Activated naive CD4-positive, alpha-beta T cell treated with anti-CD3 and anti-CD28 coated beads, Interleukin-2, amount 50 U/mL, for 24 hours (primary cell): ENCODE data around the gene CMTM7.
A peak's percentile ranks its signal among the peaks of the same experiment; 100 is the strongest.
"Not testable (repeated sequence)": the region's sequence is repeated elsewhere in the genome, so short reads cannot be mapped to it uniquely, and the experiment has no call there.

Source experiments
- H3K27ac Mint-ChIP-seq: one replicate; pipeline ENCODE4 v1.8.0; 2021; ENCODE audit warnings: mild to moderate bottlenecking, mixed read lengths
- H3K27me3 Mint-ChIP-seq: one replicate; pipeline ENCODE4 v1.8.0; 2021; ENCODE audit warnings: mixed read lengths
- H3K36me3 Mint-ChIP-seq: one replicate; pipeline ENCODE4 v1.8.0; 2021; ENCODE audit warnings: mixed read lengths
- H3K4me1 Mint-ChIP-seq: one replicate; pipeline ENCODE4 v1.8.0; 2021; ENCODE audit warnings: mixed read lengths
- H3K4me3 Mint-ChIP-seq: one replicate; pipeline ENCODE4 v1.8.0; 2021; ENCODE audit warnings: mild to moderate bottlenecking, mixed read lengths
- H3K9me3 Mint-ChIP-seq: one replicate; pipeline ENCODE4 v1.8.0; 2021; ENCODE audit warnings: mixed read lengths

Gene CMTM7

GRCh38 chr3:32373844-32374243 is 17.8 kb upstream of the CMTM7 start:
- Mint-ChIP-seq H3K36me3 (peaks cover 1% of the 10 kb centered on the region), H3K9me3 (no peaks in the 10 kb centered on the region), H3K4me3 (no peak overlapping the region), H3K27ac (no peak overlapping the region), H3K4me1 (peaks cover 55% of the 10 kb centered on the region), H3K27me3 (no peaks in the 10 kb centered on the region)

DNA sequence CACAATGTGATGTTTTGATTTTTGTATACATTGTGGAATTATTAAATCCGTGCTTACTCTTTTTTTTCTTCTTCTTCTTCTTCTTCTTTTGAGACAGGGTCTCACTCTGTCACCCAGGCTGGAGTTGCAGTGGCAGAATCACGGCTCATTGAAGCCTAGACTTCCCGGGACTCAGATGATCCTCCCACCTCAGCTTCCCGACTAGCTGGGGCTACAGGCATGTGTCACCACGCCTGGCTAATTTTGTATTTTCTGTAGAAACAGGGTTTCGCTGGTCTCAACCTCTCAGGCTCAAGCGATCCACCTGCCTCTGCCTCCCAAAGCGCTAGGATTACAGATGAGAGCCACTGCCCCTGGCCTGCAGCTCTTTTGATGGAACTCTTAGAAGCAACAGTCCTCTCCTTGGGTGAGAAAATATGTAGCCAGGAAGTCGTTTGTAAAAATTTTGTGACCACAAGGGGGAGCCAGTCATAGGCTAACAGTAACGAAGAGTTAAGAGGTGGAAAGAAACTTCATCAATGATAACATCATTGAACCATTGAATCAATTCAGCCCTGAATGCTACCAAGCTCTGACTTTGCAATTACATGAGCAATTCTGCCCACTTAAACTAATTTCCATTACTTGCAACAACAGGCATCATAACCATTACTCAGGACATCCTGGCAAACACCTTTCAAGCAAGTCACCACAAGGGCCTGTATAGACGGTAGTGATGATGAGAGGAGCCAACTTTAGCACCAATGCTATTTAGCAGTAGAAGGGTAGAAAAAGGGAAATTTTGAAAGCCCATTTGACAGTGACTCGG is 16.7 kb upstream of the CMTM7 start:
- Mint-ChIP-seq H3K9me3 (no peaks in the 10 kb centered on the region), H3K4me1 (peaks cover 49% of the 10 kb centered on the region), H3K4me3 (no peak overlapping the region), H3K27me3 (no peaks in the 10 kb centered on the region), H3K27ac (peak overlapping the region; percentile 79), H3K36me3 (no peaks in the 10 kb centered on the region)

DNA sequence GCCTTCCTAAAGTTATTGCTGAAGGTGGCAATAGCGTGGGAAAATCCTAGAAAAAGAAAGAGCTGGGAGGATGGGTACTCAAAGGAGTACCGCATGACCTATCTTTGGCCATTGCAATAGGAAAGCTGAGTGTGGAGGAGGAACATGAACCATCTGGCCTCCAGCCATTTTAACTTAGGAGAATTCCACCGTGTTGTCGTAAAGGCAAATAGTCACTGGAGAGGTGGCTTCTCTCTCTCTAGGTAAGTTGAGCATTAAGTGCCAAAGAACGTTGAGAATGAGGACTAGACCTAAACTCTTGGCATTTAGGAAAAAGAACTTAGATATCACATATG is 16.1 kb upstream of the CMTM7 start:
- Mint-ChIP-seq H3K4me3 (no peak overlapping the region), H3K27ac (no peak overlapping the region), H3K36me3 (no peaks in the 10 kb centered on the region)

GRCh38 chr3:32376115-32376514 is 15.5 kb upstream of the CMTM7 start:
- no peaks in the 10 kb centered on the region for H3K27me3 Mint-ChIP-seq
- H3K27ac Mint-ChIP-seq, result no peak overlapping the region
- H3K4me3 Mint-ChIP-seq, result no peak overlapping the region
- H3K4me1 Mint-ChIP-seq, result peaks cover 40% of the 10 kb centered on the region
- H3K36me3 Mint-ChIP-seq, result no peaks in the 10 kb centered on the region
- no peaks in the 10 kb centered on the region for H3K9me3 Mint-ChIP-seq

More for the DNA sequence above, 16.1 kb upstream of the CMTM7 start:
- Mint-ChIP-seq H3K4me1 (peaks cover 45% of the 10 kb centered on the region), H3K9me3 (no peaks in the 10 kb centered on the region), H3K27me3 (no peaks in the 10 kb centered on the region)

GRCh38 chr3:32379831-32380500 is 11.7 kb upstream of the CMTM7 start:
- no peaks in the 10 kb centered on the region for H3K9me3 Mint-ChIP-seq
- no peaks in the 10 kb centered on the region for H3K27me3 Mint-ChIP-seq
- H3K27ac Mint-ChIP-seq, result no peak overlapping the region
- H3K4me3 Mint-ChIP-seq, result no peak overlapping the region
- no peaks in the 10 kb centered on the region for H3K36me3 Mint-ChIP-seq
- H3K4me1 Mint-ChIP-seq, result peaks cover 6% of the 10 kb centered on the region

- Mint-ChIP-seq H3K4me3 (no peak overlapping the region), H3K36me3 (no peaks in the 10 kb centered on the region), H3K27ac (no peak overlapping the region), H3K9me3 (no peaks in the 10 kb centered on the region), H3K4me1 (peaks cover 2% of the 10 kb centered on the region), H3K27me3 (no peaks in the 10 kb centered on the region)
Observed at GRCh38 chr3:32381922-32382321, 9.7 kb upstream of the CMTM7 start.

- Mint-ChIP-seq H3K4me1 (peaks cover 4% of the 10 kb centered on the region), H3K36me3 (no peaks in the 10 kb centered on the region), H3K27ac (no peak overlapping the region), H3K9me3 (no peaks in the 10 kb centered on the region), H3K4me3 (no peak overlapping the region), H3K27me3 (no peaks in the 10 kb centered on the region)
Observed at GRCh38 chr3:32383136-32383711, 8.4 kb upstream of the CMTM7 start.

DNA sequence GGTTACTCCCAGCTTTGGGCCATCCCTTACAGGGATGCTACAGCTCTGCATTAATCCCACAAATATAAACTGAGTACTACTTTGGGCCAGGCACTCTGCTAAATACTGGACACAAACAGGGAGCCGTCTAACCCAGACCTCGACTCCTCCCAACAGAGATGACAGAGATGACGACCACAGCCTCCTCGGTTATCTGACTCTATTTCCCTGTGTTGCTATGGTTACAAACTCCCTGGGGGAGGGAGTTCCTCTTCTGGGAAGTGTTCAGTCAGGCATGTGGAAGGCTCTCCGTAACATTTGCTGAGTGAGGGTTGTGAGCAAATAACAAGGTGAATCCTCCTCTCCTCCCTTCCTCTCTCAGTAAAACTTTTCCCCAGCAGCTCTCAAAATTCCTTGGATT is 6.7 kb upstream of the CMTM7 start:
- H3K27me3 Mint-ChIP-seq, result no peaks in the 10 kb centered on the region
- H3K27ac Mint-ChIP-seq, result no peak overlapping the region

GRCh38 chr3:32387512-32387911 is 4.1 kb upstream of the CMTM7 start:
- peak overlapping the region; percentile 17 for H3K27ac Mint-ChIP-seq
- H3K27me3 Mint-ChIP-seq, result no peaks in the 10 kb centered on the region
- H3K9me3 Mint-ChIP-seq, result no peaks in the 10 kb centered on the region
- no peaks in the 10 kb centered on the region for H3K36me3 Mint-ChIP-seq
- H3K4me3 Mint-ChIP-seq, result no peak overlapping the region
- H3K4me1 Mint-ChIP-seq, result peaks cover 30% of the 10 kb centered on the region

More for the DNA sequence above, 6.7 kb upstream of the CMTM7 start:
- Mint-ChIP-seq H3K36me3 (no peaks in the 10 kb centered on the region), H3K4me1 (peaks cover 15% of the 10 kb centered on the region), H3K9me3 (no peaks in the 10 kb centered on the region), H3K4me3 (no peak overlapping the region)

DNA sequence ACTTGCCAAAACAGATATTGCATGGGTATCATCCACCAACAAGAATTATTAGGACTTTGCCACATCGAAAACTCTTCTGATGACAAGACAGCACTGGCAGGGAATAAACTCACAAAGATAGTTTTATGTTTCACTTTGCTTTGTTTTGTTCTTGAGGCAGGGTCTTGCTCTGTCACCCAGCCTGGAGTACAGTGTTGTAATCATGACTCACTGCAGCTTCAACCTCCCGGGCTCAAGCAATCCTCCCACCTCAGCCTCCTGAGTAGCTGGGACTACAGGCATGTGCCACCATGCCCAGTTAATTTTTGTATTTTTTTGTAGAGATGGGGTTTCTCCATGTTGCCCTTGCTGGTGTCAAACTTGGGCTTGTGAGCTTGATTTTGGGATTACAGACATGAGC is 2.1 kb upstream of the CMTM7 start:
- H3K27ac Mint-ChIP-seq, result peak overlapping the region; percentile 59
- not testable (repeated sequence) for H3K27me3 Mint-ChIP-seq, H3K36me3 Mint-ChIP-seq, H3K9me3 Mint-ChIP-seq
- H3K4me3 Mint-ChIP-seq, result peak overlapping the region; percentile 26
- peaks cover 50% of the 10 kb centered on the region for H3K4me1 Mint-ChIP-seq

GRCh38 chr3:32392536-32393302 is 1.1 kb downstream of the CMTM7 start:
- H3K4me3 Mint-ChIP-seq, result peak overlapping the region; percentile 95
- no peaks in the 10 kb centered on the region for H3K27me3 Mint-ChIP-seq
- peaks cover 1% of the 10 kb centered on the region for H3K36me3 Mint-ChIP-seq
- peaks cover 69% of the 10 kb centered on the region for H3K4me1 Mint-ChIP-seq
- H3K9me3 Mint-ChIP-seq, result no peaks in the 10 kb centered on the region
- H3K27ac Mint-ChIP-seq, result peak overlapping the region; percentile 99

- Mint-ChIP-seq H3K9me3 (no peaks in the 10 kb centered on the region), H3K27ac (peak overlapping the region; percentile 66), H3K27me3 (no peaks in the 10 kb centered on the region), H3K4me1 (peaks cover 80% of the 10 kb centered on the region), H3K36me3 (peaks cover 1% of the 10 kb centered on the region), H3K4me3 (no peak overlapping the region)
Observed at GRCh38 chr3:32395496-32395895, 3.8 kb downstream of the CMTM7 start.

- H3K27me3 Mint-ChIP-seq, result no peaks in the 10 kb centered on the region
- H3K27ac Mint-ChIP-seq, result peak overlapping the region; percentile 43
- H3K4me1 Mint-ChIP-seq, result peaks cover 78% of the 10 kb centered on the region
- H3K36me3 Mint-ChIP-seq, result peaks cover 3% of the 10 kb centered on the region
- H3K9me3 Mint-ChIP-seq, result no peaks in the 10 kb centered on the region
- no peak overlapping the region for H3K4me3 Mint-ChIP-seq
Observed at GRCh38 chr3:32397941-32398340, 6.3 kb downstream of the CMTM7 start.

- no peaks in the 10 kb centered on the region for H3K27me3 Mint-ChIP-seq
- H3K9me3 Mint-ChIP-seq, result no peaks in the 10 kb centered on the region
- H3K36me3 Mint-ChIP-seq, result peaks cover 3% of the 10 kb centered on the region
- H3K4me1 Mint-ChIP-seq, result peaks cover 78% of the 10 kb centered on the region
- H3K27ac Mint-ChIP-seq, result peak overlapping the region; percentile 88
- no peak overlapping the region for H3K4me3 Mint-ChIP-seq
Observed at GRCh38 chr3:32398531-32398930, 6.9 kb downstream of the CMTM7 start.

- H3K27me3 Mint-ChIP-seq, result no peaks in the 10 kb centered on the region
- H3K9me3 Mint-ChIP-seq, result no peaks in the 10 kb centered on the region
- H3K4me1 Mint-ChIP-seq, result peaks cover 79% of the 10 kb centered on the region
- peaks cover 6% of the 10 kb centered on the region for H3K36me3 Mint-ChIP-seq
- peak overlapping the region; percentile 11 for H3K4me3 Mint-ChIP-seq
- peak overlapping the region; percentile 88 for H3K27ac Mint-ChIP-seq
Observed at GRCh38 chr3:32399030-32399620, 7.5 kb downstream of the CMTM7 start.
